Measurements from ENCODE around the gene GNAQ.

Gene GNAQ

DNA sequence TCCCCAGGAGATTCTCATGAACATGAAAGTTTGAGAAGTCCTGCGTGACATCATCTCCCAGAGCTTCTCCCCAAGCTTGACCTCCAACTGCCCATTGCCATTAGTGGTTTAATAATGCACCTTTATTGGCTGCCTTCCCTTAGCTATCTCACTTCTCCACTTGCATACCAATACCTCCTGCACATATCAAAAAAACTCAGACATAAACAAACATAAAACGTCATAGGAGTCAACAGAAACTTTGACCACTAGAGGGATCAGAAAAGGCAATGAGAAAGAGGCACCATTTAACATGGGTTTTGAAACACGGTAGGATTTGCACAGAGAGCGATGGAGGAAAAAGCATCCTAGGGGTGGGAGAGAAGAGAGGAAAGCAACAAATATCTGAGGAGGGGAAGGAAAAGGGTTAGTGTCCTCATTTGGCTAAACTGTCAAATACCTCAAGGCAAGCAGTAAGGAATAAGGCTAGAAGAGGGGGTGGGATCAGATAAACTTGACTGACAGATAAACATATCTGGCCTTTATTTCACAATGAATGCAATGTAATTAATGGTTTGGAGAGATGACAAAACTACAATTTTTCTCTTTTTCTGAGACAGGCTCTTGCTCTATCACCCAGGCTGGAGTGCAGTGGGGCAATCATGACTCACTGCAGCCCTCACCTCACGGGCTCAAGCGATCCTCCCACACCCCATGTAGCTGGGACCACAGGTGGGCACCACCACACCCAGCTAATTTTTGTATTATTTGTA, 27.0 kb downstream of the GNAQ start:
- no peak for DNase-seq

DNA sequence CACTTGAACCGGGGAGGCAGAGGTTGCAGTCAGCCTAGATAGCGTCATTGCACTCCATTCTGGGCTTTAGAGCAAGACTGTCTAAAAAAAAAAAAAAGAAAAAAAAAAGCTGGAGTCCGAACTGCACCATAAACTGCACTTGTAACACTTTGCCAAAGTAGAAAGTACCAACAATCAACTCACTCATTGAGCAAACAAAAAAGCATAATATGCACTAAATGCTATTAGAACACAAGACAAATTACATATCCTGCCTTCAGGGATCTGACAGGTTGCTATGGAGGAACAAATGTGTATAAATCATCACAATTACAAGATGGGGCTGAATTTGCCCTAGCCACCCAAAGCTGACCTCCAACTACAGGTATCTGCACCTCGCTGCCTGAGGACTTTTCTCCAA, 27.9 kb downstream of the GNAQ start:
- no peak for DNase-seq

DNA sequence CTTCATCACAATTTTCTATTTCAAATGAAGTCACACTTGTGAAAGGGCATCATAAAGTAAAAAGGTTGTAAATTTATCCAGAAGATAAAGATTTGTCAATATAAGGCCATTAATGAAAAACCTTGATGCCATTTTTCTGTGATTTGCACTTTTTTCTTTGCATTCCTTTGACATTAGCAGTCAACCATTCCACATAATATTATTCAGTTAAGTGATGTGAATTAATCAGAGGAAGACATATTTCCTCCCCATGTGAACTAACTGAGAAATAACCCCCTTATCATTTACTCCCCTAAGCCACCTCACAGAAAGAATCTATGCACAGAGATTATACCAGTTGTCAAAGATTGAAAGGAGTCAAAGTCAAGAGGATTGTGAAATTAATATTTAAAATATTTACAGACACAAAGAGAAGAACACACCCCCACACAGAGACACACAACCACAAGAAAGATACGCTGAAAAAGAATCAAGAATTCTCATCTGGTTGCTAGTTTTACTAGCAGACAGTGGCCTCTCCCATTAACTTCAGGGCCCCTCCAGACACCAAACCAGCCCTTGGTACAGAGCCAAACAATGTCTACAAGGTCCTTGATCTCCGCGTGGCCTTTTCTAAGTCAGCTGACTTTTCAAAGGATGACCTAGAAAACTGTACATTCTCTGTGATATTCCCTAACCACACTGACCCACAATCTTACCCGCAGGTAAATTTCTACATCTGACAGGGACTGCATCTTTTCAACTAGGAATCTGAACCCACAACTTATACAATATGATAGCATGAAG, 29.5 kb downstream of the GNAQ start:
- DNase-seq, result no peak

GRCh38 chr9:78000221-78000620, 31.4 kb downstream of the GNAQ start:
- DNase-seq, result no peak

DNA sequence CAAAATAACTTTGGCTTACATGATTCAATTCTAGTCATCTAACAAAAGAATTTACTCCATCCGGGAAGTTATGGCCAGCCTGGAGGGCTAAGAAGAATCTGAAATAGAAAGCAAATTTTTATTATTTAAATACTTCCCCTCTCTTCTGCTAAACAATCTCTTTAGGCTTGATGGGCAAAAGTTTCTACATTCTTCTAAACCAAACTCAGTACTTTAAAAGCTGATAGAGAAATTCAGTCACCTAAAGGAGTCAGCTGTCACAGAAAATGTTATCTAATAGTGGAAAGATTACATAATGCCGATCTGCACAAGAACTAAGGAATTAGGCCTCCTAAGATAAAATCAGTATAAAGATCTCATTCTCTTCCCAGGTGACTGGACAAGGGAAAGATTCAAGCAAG, 32.4 kb downstream of the GNAQ start:
- no peak for DNase-seq

DNA sequence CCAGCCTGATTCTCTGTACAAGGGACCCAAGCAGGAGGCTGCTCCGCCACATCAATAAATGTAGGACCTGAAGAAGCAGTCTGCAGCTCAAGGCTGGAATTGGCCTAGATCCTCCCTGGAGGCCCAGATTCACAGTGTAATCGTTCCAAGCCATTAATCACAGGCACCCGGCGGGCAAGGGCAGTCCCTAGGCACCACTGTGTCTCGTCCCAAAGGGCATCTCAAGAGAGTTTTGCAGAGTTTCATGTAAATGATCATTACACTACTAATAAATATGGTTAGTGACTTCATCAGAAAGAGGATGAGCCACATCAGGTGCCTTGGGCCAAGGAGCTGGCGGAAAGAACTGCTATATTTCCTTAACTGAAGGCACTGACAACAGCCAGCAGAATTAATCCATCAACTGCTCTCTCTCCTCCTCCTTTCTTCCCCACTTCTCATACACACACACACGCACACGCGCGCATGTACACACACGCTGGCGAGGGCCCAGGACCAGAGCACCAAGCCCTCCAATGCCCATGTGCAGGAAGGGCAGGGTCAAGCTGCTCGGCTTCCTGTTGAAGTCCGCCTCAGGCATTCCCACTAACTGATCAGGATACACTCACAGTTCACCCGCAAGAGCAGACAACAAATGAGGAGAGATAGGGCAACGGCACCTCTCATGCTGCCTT, 33.9 kb downstream of the GNAQ start:
- peak; percentile 41 for DNase-seq

DNA sequence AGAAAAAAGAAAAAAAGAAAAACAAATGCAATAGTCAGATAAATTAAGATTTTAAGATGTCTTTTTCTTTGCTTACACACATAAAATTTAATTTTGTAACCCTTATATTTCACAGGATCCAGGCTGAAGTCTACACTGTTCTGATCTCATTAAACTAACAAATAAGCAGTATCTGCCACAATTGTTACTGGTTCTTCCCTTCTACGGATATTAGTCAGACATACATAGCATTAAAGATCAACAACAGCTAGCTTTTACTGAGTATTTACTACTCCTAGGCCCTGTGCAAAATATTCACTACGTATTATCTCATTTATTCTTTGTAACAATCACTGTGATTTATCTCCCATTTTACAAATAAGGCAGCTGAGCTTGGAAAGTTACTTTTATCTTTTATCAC, 34.9 kb downstream of the GNAQ start:
- DNase-seq, result no peak

GRCh38 chr9:77991191-77991590, 40.4 kb downstream of the GNAQ start:
- no peak for DNase-seq

GRCh38 chr9:77989909-77990308, 41.7 kb downstream of the GNAQ start:
- DNase-seq, result no peak

GRCh38 chr9:77989458-77989857, 42.2 kb downstream of the GNAQ start:
- no peak for DNase-seq

DNA sequence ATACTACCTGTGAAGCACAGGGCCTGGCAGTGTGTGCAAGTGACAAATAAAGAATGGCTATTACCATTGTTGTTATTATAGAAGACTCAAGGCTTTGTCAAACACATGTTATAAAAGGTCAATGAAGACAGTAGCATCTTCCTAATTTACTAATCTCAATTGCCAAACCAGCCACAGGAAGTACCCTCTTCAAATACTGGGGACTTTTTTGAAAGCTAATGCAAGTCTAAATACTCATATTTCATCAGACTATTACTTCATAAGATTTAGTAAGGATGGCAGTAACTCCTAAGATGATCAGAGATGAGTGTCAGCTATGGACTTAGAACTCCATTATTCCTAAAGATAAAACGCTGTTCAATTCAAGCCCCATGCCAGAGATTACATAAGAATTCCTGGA, 43.0 kb downstream of the GNAQ start:
- no peak for DNase-seq

DNA sequence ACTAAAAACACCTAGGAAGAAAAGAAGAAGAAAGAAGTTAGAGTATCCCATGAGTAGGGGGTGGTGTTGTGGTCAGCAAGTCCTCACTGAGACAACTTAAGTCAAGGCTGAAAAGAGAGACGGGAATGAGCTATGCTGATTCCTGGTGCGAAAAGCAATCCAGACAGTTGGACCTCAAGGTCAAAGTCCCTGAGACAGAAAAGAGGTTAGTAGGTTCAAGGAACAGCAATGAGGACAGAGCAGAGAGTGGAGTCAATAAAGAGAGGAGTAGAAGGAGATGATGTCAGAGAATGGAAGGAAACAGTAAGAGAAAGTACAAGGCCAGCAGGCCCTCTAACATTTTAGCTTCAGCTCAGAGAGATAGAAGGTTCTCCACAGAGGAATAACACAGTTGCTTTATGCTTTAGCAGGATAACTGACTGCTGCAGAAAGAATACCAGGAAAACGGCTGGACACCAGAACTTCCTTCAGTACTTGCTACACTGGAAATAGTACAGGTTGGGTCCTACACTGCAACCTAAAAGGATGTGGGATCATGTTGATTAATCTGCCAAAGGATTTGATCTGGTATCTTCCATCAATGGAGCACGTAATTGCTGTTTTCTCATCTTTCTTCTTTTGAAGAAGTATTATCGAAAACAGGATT, 43.6 kb downstream of the GNAQ start:
- no peak for DNase-seq

GRCh38 chr9:77987081-77987656, 44.4 kb downstream of the GNAQ start:
- DNase-seq, result no peak

GRCh38 chr9:77985996-77986395, 45.6 kb downstream of the GNAQ start:
- no peak for DNase-seq

DNA sequence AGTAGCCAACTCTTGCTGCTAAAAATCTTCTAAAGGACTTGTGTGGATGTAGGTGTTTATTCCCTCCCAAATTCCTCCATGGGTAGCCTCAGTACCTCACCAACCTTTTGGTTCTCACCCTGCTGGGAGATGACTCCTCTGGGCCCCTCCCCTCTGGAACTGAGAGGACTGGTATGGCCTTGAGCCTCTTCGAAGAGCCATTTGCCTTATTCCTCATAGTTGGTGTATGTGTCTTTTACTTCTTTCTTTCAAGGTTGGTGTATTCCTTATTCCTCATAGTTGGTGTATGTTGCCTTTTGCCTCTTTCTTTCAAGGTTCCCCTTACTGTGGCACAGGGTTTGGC, 48.3 kb downstream of the GNAQ start:
- no peak for DNase-seq

- DNase-seq, result no peak
These were observed 48.9 kb downstream of the GNAQ start for GRCh38 chr9:77982581-77983319.

DNA sequence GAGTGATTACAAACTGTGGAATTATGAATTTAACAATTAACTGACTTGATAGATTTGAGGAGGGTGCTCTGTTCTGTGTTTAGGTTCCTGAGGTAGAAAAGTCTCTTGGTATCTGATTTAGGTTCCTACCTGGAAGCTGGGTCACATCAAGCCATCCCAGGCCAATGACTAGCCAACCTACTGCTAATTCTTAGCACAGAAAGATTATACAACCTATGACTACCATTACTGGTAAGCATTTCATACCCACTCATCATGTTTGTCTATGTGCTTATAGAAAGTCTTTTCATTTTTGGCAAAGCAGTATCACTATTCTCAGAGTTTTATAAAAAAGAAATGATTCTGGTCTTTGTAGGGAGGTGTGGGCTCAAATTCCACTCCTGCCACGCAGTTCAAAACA, 49.7 kb downstream of the GNAQ start:
- DNase-seq, result no peak

GRCh38 chr9:77981332-77981731, 50.3 kb downstream of the GNAQ start:
- DNase-seq, result no peak

DNA sequence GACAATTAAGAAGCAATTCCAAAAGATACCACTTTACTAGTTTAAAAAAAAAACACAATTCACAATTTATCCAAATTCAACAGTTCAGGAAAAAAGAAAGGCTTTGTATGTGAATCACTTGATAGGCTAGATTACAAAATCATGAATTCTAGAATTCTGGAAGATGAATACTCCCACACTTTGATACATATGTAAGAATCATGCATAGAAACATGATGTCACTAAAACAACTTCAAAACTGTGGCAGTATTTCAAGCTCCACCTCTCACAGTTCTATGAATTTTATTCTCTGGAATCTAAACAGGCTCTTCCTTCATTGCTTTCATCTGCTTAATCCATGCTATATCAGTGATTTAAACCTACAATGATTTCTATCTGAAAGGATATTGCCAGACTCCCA, 51.0 kb downstream of the GNAQ start:
- DNase-seq, result no peak

GRCh38 chr9:77978086-77978781, 53.4 kb downstream of the GNAQ start:
- no peak for DNase-seq

DNA sequence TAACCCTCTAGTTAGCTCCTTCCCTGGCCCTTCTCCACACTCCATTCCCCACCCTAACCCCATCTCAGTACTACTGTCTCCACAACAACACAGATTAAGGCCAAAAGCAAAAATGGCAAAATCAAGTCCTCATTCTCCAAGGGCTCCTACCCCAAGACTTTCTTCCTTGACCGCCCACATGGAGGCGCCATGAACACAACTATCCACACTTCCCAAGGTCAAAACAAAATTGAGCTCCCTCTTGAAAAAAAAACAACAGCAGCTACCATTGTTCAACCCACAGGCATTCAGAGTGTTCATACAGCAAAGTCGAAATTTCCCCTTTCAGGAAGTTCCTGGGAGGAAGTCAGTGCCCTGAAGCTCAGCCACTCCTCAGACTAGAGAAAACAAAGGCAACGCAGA, 54.4 kb downstream of the GNAQ start:
- DNase-seq, result no peak
